GM18868 (cell line): Measurements from ENCODE around the gene RNLS.
A peak's percentile ranks its signal among the peaks of the same experiment; 100 is the strongest.

ENCODE experiments used
- ATAC-seq: cut with Tn5 transposase; IDR thresholded peaks from one replicate; pipeline ENCODE4 v1.9.1; 2021; ENCODE audit warnings: mild to moderate bottlenecking, moderate library complexity; ENCODE audit not compliant: unreplicated experiment

Gene RNLS

DNA sequence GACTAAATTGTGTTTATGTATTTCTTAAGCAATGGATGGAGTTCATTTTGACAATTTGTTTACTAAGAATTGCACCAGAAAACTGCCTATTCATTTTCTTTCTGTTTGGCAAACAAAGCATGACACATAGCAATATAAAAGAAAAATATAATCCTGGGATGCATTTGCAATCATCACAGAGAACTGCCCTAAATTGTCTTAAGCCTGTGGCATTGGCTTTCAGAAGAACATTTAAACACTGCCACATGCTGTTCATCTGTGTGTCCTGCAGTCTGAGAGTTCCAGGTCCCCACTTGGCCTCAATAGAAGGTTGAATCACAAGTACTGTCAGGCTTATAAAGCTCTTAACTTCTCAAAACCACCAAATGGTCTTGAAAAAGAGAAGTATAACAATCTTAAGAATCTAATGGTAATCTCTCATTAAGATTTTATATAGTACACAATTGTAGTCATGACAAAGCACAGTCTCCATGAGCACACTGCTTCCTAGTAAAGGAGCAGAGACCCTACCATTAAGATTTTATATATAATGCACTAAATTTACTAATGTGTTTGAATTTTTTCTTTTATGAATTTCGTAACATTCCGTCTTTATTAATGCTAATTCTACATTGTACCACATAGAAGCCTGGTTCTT is 29.9 kb downstream of the RNLS start:
- peak; percentile 74 for ATAC-seq

DNA sequence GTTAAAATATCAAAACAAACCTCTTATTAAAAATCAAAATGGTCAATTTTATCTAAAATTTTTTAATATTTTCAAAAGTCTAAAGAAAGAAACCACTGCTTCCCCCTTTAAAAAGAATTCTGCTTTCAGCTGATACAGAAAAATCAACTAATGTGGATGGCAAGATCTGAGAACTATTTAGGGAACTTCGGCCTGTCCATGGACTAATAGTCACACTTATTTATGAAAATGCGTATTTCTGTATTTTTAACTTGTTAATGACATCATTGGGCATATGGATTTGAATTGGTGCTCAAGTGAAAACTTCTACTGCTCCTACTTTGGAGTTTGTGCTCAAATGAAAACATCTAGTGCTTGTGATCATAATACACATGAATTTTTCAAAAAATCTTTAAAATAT is 31.9 kb downstream of the RNLS start:
- ATAC-seq, result no peak

GRCh38 chr10:88546497-88546896 is 36.6 kb downstream of the RNLS start:
- ATAC-seq, result no peak

GRCh38 chr10:88545359-88545758 is 37.8 kb downstream of the RNLS start:
- ATAC-seq, result no peak

DNA sequence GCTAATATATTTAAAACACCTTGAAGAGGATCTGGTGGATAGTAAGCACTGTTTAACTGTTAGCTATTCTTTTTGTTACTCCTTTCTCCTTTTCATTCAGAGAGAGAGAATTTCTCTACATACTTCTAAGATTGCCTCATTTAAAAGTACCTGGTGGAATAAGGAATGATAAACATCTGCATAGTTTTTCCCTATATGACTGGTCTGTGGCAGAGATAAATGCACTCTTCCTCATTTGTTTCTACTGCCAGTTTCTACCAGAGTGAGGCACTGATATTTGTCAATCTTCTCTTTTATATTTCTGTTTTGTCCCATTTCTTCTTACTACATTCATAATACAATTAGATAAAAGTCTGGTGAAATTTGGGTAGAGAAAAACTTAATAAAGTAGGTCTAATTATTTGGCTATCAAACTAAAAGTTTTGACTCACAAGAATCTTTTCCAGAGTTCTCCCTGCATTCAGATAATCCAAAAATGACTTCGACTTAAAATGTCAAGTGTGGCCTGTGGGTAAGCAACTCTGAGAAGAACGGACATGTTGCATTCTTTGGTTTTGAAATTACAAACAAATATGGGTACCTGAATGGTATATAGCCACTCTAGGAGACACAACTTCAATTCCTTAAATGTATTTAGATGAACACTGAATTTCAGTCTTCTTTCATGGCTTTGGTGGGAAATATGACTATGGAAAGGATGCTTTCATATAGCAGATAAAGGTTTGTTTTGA is 38.8 kb downstream of the RNLS start:
- ATAC-seq, result peak; percentile 69

DNA sequence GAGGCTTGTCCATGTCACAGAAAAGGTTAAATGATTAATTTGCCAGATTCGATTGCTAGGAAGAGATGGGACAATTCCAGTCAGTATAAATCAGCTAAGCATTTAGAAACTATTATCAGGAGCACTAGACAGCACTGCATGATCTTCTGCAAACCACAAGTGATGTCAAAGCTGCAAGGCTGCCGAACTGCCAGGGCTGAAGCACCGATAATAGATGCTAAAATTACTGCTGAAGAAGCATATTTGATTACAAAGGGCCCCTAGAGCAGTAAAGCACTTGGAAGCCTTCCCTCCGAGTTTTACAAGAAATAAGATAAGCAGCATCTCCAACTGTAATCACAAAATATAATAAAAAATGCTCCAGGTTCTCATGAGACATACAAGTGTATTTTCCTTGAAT is 40.6 kb downstream of the RNLS start:
- ATAC-seq, result no peak

GRCh38 chr10:88541116-88541626 is 41.9 kb downstream of the RNLS start:
- no peak for ATAC-seq

GRCh38 chr10:88540351-88540750 is 42.8 kb downstream of the RNLS start:
- ATAC-seq, result no peak

DNA sequence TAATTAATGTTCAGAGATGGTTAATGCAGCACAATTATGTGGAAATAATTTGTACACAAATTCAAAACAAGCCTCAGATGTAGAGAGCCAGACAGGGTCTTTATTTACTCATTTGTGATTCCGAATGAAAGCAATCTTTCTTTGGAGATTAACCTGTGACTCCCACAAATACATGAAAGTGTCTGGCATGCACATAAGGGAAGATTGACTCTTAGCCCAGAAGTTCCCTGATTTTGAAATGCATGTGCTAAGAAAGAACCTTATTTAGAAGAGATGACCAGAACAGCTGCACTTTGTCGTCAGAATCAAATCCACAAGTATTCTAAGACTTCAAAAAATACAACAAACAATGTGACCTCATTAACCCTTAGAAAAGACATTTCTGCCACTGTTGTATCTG is 45.1 kb downstream of the RNLS start:
- no peak for ATAC-seq

GRCh38 chr10:88537322-88537721 is 45.8 kb downstream of the RNLS start:
- no peak for ATAC-seq

- no peak for ATAC-seq
These were observed 46.7 kb downstream of the RNLS start for GRCh38 chr10:88536437-88536836.

GRCh38 chr10:88534072-88534665 is 48.9 kb downstream of the RNLS start:
- no peak for ATAC-seq

DNA sequence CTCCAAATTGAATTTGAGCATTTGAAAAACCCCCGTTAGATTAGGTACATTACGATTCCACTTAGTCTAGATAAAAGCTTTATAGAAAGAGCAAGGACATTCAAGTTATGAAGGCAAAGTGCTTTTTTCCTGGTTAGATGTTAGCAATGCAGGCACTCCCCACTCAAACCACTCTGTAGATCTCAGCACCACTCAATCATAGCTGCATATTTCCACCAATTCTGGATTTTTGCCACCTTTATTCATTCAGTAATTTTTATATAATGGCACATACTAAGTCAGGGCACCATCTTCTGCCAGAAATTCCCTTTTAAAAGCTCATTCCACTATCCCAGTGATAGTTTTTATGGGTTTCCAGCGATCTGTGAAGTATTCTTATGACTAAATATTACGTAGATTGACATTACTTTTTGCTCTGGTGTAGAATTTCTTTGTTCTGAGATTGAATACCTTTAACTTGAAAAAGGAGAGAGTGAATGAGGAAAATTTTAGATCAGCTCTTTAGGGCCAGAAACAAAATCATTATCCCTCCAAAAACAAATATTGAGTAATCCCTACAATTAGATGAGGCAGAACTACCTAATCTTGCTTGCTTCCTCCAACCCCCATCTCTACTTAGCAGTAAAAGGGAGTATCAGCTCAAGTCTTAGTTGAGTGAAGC is 51.6 kb downstream of the RNLS start:
- ATAC-seq, result no peak

- ATAC-seq, result no peak
These were observed 52.3 kb downstream of the RNLS start for GRCh38 chr10:88530629-88531391.

GRCh38 chr10:88530093-88530492 is 53.0 kb downstream of the RNLS start:
- ATAC-seq, result no peak

- ATAC-seq, result no peak
These were observed 54.1 kb downstream of the RNLS start for GRCh38 chr10:88528806-88529570.

DNA sequence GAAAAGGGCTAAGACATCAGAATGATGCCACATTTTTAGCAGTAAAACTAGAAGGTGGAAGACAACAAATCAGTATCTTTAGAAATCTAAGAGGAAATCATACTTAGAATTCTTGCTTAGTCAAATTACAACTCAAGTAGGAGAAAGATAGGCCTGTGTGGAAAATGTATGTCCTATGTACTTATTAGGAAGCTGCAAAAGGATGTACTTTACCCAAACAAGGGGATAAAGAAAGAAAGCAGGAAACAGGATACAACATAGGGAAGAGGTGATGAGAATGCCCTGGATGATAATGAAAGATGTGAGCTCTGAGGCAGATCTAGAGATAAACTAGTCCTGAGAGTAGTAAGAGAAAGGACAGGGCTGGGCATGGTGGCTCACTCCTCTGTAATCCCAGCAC is 54.9 kb downstream of the RNLS start:
- ATAC-seq, result no peak

GRCh38 chr10:88527245-88527644 is 55.9 kb downstream of the RNLS start:
- ATAC-seq, result no peak

GRCh38 chr10:88526501-88527105 is 56.5 kb downstream of the RNLS start:
- ATAC-seq, result no peak
